Measurements from ENCODE around the gene FAM107B.

The FAM107B gene

DNA sequence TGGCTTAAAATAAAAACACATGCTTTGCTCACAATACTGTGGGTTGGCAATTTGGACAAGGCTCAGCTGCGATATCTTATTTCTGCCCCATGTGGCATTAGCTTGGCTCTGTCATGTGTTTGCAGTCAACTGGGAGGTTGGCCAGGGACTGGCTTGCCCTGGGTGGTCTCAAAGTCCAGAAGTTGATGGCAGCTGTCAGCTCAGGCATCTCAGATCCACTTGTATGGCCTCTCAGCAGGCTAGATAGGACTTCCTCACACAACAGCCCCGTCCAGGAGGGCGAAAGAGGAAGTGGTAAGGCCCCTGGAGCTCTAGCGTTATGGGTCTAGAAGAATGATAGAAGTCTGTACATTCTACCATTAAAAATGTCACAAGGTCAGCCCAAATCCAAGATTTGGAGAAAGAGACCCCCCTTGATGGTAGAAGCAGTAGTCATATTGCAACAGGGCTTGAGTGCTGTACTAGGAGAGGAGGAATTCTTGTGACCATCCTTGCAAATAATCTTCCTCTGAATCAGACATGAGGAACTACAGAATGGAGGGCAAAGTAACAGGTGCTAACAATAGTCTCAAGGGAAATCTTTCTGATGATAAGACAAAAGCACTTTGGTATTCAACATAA, 166.2 kb downstream of the FAM107B start:
- TF ChIP-seq, protein P1, sequence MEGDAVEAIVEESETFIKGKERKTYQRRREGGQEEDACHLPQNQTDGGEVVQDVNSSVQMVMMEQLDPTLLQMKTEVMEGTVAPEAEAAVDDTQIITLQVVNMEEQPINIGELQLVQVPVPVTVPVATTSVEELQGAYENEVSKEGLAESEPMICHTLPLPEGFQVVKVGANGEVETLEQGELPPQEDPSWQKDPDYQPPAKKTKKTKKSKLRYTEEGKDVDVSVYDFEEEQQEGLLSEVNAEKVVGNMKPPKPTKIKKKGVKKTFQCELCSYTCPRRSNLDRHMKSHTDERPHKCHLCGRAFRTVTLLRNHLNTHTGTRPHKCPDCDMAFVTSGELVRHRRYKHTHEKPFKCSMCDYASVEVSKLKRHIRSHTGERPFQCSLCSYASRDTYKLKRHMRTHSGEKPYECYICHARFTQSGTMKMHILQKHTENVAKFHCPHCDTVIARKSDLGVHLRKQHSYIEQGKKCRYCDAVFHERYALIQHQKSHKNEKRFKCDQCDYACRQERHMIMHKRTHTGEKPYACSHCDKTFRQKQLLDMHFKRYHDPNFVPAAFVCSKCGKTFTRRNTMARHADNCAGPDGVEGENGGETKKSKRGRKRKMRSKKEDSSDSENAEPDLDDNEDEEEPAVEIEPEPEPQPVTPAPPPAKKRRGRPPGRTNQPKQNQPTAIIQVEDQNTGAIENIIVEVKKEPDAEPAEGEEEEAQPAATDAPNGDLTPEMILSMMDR (conservative IDR thresholded peaks at IDR 0.05) = no peak
- TF ChIP-seq ZFX (IDR thresholded peaks at IDR 0.05) = no peak
- H3K27ac ChIP-seq = no peak overlapping the region

DNA sequence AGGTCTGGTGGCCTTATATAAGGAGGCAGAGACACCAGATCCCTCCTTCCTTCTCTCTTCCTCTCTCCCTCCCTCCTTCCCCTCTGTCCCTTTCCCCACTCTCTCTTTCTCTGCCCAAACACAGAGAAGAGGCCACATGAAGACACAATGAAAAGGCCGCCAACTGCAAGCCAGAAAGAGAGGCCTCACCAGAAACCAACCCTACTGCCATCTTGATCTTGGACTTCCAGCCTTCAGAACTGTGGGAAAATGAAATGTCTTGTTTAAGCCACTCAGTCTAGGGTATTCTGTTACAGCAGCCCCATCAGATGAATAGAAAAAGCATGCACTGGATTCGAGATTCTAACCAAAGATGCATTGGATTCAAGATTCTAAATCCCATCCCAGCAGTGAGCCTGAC, 168.1 kb downstream of the FAM107B start:
- no peak overlapping the region for H3K27ac ChIP-seq
- TF ChIP-seq, protein P1 (conservative IDR thresholded peaks at IDR 0.05) = no peak

DNA sequence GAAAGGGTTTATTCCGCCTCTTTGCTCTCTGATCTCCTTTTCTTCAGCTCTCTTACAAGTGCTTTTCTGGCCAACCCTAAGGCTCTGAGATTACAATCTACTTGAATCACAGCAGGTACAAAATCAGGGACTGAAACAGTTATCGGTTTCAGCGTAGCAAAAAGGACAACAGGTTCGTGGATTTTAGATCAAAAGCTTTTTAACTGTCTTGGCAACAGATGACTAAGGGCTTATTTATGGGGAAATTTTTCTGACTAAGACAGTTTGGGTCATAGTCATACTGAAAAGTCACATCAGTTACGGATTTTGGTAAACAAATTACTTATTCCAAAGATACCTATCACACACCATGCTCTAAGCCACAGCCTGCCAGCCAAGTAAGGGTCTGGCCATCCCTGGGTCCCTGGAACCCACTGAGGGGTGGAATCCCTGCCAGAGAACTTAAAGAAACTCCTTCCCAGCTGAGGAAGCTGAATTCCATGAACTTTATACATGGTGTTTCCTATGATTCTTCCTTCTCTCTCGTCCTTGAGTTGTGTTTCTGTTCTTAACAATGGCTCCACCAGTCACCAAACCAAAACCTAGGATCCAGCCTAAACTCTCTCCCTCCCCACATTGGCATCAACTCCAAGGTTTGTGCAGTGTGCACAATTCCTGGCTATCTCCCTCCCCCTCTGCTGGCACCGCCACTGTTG, 169.3 kb downstream of the FAM107B start:
- H3K27ac ChIP-seq = no peak overlapping the region
- TF ChIP-seq, protein P1 (conservative IDR thresholded peaks at IDR 0.05) = no peak
- TF ChIP-seq ZFX (IDR thresholded peaks at IDR 0.05) = no peak

DNA sequence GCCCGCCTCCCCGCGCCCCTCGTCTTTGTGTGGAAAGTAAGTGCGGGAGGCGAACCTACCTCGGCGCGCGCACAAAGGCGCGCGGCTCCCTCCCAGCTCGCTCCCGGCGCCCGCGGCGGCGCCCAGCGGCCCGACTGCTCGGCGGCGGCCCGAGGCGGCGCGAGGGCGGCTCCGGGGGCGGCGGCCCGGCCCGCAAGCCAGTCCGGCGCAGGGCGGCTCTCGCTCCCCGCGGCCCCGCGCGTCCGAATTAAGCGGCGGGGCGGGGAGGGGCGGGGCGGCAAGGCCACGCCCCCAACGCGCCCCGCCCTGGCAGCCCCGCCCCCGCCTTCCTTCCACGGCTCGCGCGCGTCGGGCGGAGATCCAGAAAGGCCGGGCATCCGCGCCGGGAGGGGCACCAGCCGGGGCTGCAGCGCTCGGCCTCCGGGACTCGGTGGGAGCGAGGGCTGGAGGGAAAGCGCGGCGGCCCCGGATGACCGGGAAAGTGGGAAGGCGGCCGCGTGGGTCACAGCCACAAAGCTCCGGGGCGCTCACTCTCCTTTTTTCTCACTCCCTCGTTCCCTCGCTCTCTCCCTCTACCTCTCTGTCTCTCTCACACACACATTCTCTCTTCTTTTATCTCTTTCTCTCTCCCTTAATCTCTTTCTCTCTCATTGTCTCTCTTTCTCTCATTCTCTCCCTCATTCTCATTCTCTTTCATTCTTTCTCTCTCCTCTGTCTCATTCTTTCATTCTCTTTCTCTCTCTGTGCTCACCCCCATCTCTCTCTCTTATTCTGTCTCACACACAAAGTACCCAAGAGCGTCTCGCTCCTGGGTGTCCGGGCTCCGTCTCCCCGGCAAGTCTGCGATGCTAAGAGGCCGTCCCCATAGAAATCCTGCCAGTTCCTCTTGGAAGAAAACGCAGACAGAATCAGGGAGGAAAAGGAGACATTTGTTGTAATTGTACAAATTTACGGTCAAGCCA, 170.2 kb downstream of the FAM107B start:
- H3K27ac ChIP-seq = peak overlapping the region; percentile 56
- peak; percentile 35; the same call in 1 of the 2 replicates for TF ChIP-seq ZFX (IDR thresholded peaks at IDR 0.05)
- TF ChIP-seq, protein P1 (conservative IDR thresholded peaks at IDR 0.05) = no peak; the same call in 1 of the 2 replicates

DNA sequence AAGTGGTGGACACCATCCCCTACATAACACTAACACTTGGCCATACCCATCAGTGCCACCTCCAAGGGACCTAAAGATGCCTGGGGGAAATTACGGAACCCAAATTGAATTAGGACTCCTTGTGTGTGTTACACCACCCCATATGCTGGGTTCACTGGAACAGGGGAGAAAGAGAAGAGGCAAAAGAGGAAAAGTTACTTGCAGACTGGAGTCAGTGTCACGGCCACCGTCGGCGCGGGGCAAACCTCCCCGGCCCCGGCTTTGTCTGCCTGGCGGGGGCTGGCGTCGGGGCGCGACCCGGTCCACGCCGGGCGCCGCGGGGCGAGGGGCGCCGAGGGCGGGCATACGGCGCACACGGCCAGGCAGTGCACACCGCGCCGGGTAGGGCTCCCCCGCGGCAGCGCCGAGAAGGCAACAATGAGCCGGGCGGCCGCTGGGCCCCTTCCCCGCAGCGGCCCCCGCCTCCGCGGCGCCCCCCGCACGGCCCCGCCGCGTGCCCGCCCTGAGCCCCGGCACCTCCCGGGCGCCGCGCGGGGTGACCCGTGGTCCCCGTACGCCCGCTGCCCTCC, 171.1 kb downstream of the FAM107B start:
- TF ChIP-seq ZFX (IDR thresholded peaks at IDR 0.05) = no peak
- TF ChIP-seq, protein P1 (conservative IDR thresholded peaks at IDR 0.05) = no peak
- peak overlapping the region; percentile 56 for H3K27ac ChIP-seq

DNA sequence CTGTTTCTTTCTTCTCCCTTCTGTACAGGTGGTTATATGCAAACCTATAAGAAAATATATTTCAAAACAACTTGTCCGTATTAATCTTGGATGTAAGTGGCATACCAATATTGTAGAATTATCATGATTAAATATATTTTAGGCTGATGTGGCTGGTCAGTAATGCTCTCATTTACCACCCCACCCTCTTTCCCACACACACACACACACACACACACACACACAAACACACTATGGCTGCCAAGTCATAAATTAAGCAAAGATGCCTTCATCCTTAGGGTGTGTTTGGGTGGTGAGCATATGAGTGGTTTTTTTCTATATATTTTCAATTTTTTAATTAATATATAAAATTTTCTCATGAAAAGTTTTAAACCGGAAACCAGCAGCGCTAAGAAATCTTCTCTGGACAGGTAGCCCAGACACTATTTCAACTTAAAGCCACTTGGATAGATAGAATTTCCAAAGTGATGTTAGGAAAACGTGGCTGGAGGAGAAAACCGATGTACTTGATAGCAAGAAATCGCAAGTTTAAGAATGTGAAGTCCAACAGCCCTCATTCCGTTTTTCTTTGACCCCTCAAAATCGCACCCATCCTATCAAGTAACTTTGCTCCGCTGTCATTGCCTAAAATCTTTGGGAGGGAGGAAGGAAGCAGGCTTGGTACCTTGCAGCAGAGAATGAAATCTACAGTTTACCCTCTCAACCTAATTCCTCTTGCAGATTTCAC, 171.7 kb downstream of the FAM107B start:
- TF ChIP-seq, protein P1 (conservative IDR thresholded peaks at IDR 0.05) = no peak
- TF ChIP-seq ZFX (IDR thresholded peaks at IDR 0.05) = no peak
- peak overlapping the region; percentile 56 for H3K27ac ChIP-seq
